DOHH2 (cell line): ENCODE data around the gene CHPT1.

Source experiments
- H3F3A ChIP-seq: fragments of 200-600 bp; sonication (generic), shearing (Covaris generic); 2 replicates; pipeline ENCODE4 v1.6.0; 2016; ENCODE audit warnings: antibody characterized with exemption, mild to moderate bottlenecking; ENCODE audit not compliant: control insufficient read depth, insufficient read depth
- H3K27ac ChIP-seq: fragments of 200-600 bp; sonication (generic); 2 replicates; pipeline ENCODE4 v1.5.1; 2014; ENCODE audit warnings: low read depth, mild to moderate bottlenecking, low read length, moderate library complexity
- H3K27me3 ChIP-seq: fragments of 200-600 bp; sonication (generic); 2 replicates; pipeline ENCODE4 v1.6.1; 2014; ENCODE audit warnings: mild to moderate bottlenecking, low read length, mixed read lengths; ENCODE audit not compliant: control insufficient read depth
- H3K36me3 ChIP-seq: fragments of 200-600 bp; sonication (generic); 2 replicates; pipeline ENCODE4 v1.6.1; 2014; ENCODE audit warnings: mild to moderate bottlenecking, low read length, moderate library complexity, mixed read lengths; ENCODE audit not compliant: control insufficient read depth
- H3K4me1 ChIP-seq: fragments of 200-600 bp; sonication (generic); 2 replicates; pipeline ENCODE4 v1.6.1; 2014; ENCODE audit warnings: mild to moderate bottlenecking, low read length, mixed read lengths; ENCODE audit not compliant: control insufficient read depth
- H3K4me2 ChIP-seq: fragments of 200-600 bp; sonication (generic); 2 replicates; pipeline ENCODE4 v1.6.0; 2014; ENCODE audit warnings: mild to moderate bottlenecking, low read length, moderate library complexity
- H3K4me3 ChIP-seq: fragments of 200-600 bp; sonication (generic); 2 replicates; pipeline ENCODE4 v1.5.1; 2014; ENCODE audit warnings: mild to moderate bottlenecking, low read length, mixed read lengths
- H3K79me2 ChIP-seq: fragments of 200-600 bp; sonication (generic); 2 replicates; pipeline ENCODE4 v1.6.1; 2014; ENCODE audit warnings: mild to moderate bottlenecking, low read length, mixed read lengths; ENCODE audit not compliant: control insufficient read depth
- H3K9me2 ChIP-seq: fragments of 200-600 bp; sonication (generic); replicated peaks from 2 replicates; pipeline ENCODE4 v1.6.1; 2014; ENCODE audit warnings: mild to moderate bottlenecking, low read length, mixed read lengths; ENCODE audit not compliant: control insufficient read depth
- H3K9me3 ChIP-seq: fragments of 200-600 bp; sonication (generic); 2 replicates; pipeline ENCODE4 v1.6.1; 2014; ENCODE audit warnings: antibody characterized with exemption, low read length, mixed read lengths; ENCODE audit not compliant: control insufficient read depth, insufficient read depth
- H4K20me1 ChIP-seq: fragments of 200-600 bp; sonication (generic); 2 replicates; pipeline ENCODE4 v1.6.0; 2014; ENCODE audit warnings: low read depth, mild to moderate bottlenecking, antibody characterized with exemption, low read length, moderate library complexity; ENCODE audit not compliant: control insufficient read depth, insufficient read depth
- CTCF ChIP-seq: fragments of 200-600 bp; sonication (generic); IDR thresholded peaks from one replicate; pipeline ENCODE4 v1.5.1; 2014; ENCODE audit warnings: antibody characterized with exemption, mild to moderate bottlenecking, low read depth, low read length; ENCODE audit not compliant: poor library complexity, severe bottlenecking
- EZH2phosphoT487 ChIP-seq: fragments of 200-600 bp; sonication (generic); IDR thresholded peaks from 2 replicates; pipeline ENCODE4 v1.6.1; 2017; ENCODE audit warnings: borderline replicate concordance, mild to moderate bottlenecking, antibody characterized with exemption, low read length, moderate library complexity, mixed read lengths

CHPT1 gene

GRCh38 chr12:101707131-101707782, 9.8 kb downstream of the CHPT1 start:
- Histone ChIP-seq H4K20me1 (no peaks in the 10 kb centered on the region), H3K9me3 (no peaks in the 10 kb centered on the region), H3K4me2 (no peak overlapping the region), H3K79me2 (peaks cover 34% of the 10 kb centered on the region), H3K27ac (no peak overlapping the region), H3K9me2 (no peaks in the 10 kb centered on the region), H3K27me3 (no peaks in the 10 kb centered on the region), H3K4me3 (no peak overlapping the region), H3K4me1 (peaks cover 8% of the 10 kb centered on the region), H3K36me3 (no peaks in the 10 kb centered on the region), H3F3A (no peaks in the 10 kb centered on the region)
- TF ChIP-seq CTCF (no peak), EZH2phosphoT487 (no peak)

GRCh38 chr12:101710288-101710687, 12.8 kb downstream of the CHPT1 start:
- Histone ChIP-seq H3F3A (no peaks in the 10 kb centered on the region), H3K9me2 (no peaks in the 10 kb centered on the region), H3K79me2 (peaks cover 17% of the 10 kb centered on the region), H4K20me1 (no peaks in the 10 kb centered on the region; the same call in 1 of the 2 replicates), H3K4me2 (no peak overlapping the region), H3K9me3 (no peaks in the 10 kb centered on the region), H3K4me1 (peaks cover 10% of the 10 kb centered on the region), H3K27ac (no peak overlapping the region), H3K27me3 (no peaks in the 10 kb centered on the region), H3K36me3 (peaks cover 5% of the 10 kb centered on the region; the same call in 1 of the 2 replicates), H3K4me3 (no peak overlapping the region)
- TF ChIP-seq CTCF, result no peak
- TF ChIP-seq EZH2phosphoT487, result no peak

- H3K27me3 ChIP-seq, result no peaks in the 10 kb centered on the region
- H3K27ac ChIP-seq, result no peak overlapping the region
- no peaks in the 10 kb centered on the region; the same call in 1 of the 2 replicates for H4K20me1 ChIP-seq
- H3K9me3 ChIP-seq, result no peaks in the 10 kb centered on the region
- no peak overlapping the region for H3K4me3 ChIP-seq
- H3K4me1 ChIP-seq, result peaks cover 7% of the 10 kb centered on the region
- H3K79me2 ChIP-seq, result peaks cover 2% of the 10 kb centered on the region; the same call in 1 of the 2 replicates
- no peaks in the 10 kb centered on the region for H3F3A ChIP-seq
- no peak for TF ChIP-seq CTCF
- TF ChIP-seq EZH2phosphoT487, result no peak
- H3K4me2 ChIP-seq, result no peak overlapping the region
- H3K36me3 ChIP-seq, result peaks cover 13% of the 10 kb centered on the region
- H3K9me2 ChIP-seq, result no peaks in the 10 kb centered on the region
Observed at GRCh38 chr12:101713059-101713682, 15.7 kb downstream of the CHPT1 start.
